Measurements from ENCODE around the gene LMOD2. TPM values are rescaled to one million over a fixed set of nuclear protein-coding genes. Genes with fewer than 3 reads are reported as not detected.

LMOD2 gene
- polyA plus RNA-seq, 2 of the 4 experiments (the other 2 are of a cell fraction): not detected

- FAIRE-seq: no peak
- no peak overlapping the region for H3K27ac ChIP-seq
- peak; percentile 66 to 88 for ATAC-seq
- ChIA-PET CTCF (interaction anchor here (0.6 to 2.0 kb wide), 19 partner anchors 9 to 219 kb away, joined by 3 to 23 read pairs (median 4); no protein-coding TSS in a partner anchor), POLR2A (interaction anchor here (0.6 to 1.0 kb wide), 2 partner anchors 66 to 190 kb away, joined by 3 read pairs; partner anchors contain the start of gene WASL)
- H3K4me2 ChIP-seq: no peak overlapping the region
- 89% methylated on average over 1 of the region's 1 CpG for WGBS (ENCODE audit: missing lambda C conversion rate)
- no peaks in the 10 kb centered on the region for H3K4me1 ChIP-seq
- no peaks in the 10 kb centered on the region for H3K9me3 ChIP-seq
- peak; percentile 19 to 62 for DNase-seq (ENCODE audit: low read depth in 1 of 2, low spot score in 1 of 2)
- peak; percentile 69 for TF ChIP-seq SMC3 (IDR thresholded peaks at IDR 0.05)
- no peak for TF ChIP-seq NPAS2 (CRISPR knock-in tag; IDR thresholded peaks at IDR 0.05; ENCODE audit: borderline replicate concordance)
- TF ChIP-seq JUN (IDR thresholded peaks at IDR 0.05): no peak
- no peak for TF ChIP-seq EP300 (IDR thresholded peaks at IDR 0.05)
- no peak for TF ChIP-seq NFE2L2 (conservative IDR thresholded peaks at IDR 0.05; ENCODE audit: low read length)
- TF ChIP-seq MAZ (IDR thresholded peaks at IDR 0.05; ENCODE audit: borderline replicate concordance, low read depth, low read length): no peak
- TF ChIP-seq KDM1A (IDR thresholded peaks at IDR 0.05; ENCODE audit: low read depth): no peak
- TF ChIP-seq CTCF (IDR thresholded peaks at IDR 0.05): peak; percentile 80
- TF ChIP-seq MAFK (IDR thresholded peaks at IDR 0.05; ENCODE audit: partially characterized antibody): no peak
- no peak for TF ChIP-seq BCL3 (IDR thresholded peaks at IDR 0.05)
- TF ChIP-seq GATA3 (IDR thresholded peaks at IDR 0.05; ENCODE audit: borderline replicate concordance): no peak
- TF ChIP-seq HDAC2 (IDR thresholded peaks at IDR 0.05): no peak
- TF ChIP-seq JUNB (IDR thresholded peaks at IDR 0.05): no peak
- no peak for TF ChIP-seq CBX8 (IDR thresholded peaks at IDR 0.05)
- no peak for TF ChIP-seq HOXB5 (CRISPR knock-in tag; IDR thresholded peaks at IDR 0.05)
- TF ChIP-seq RAD21 (conservative IDR thresholded peaks at IDR 0.05 in 1 of 2, IDR thresholded peaks at IDR 0.05 in 1 of 2): peak; percentile 73 to 83
- TF ChIP-seq PHF8 (IDR thresholded peaks at IDR 0.05; ENCODE audit: borderline replicate concordance, low read depth): no peak
- TF ChIP-seq KDM5A (IDR thresholded peaks at IDR 0.05): no peak
- no peak for TF ChIP-seq RCOR1 (IDR thresholded peaks at IDR 0.05; ENCODE audit: low read depth, low read length)
- no peak for TF ChIP-seq BHLHE40 (IDR thresholded peaks at IDR 0.05; ENCODE audit: low read depth, low read length)
- TF ChIP-seq ZFP36 (IDR thresholded peaks at IDR 0.05; ENCODE audit: borderline replicate concordance, partially characterized antibody): no peak
- no peak overlapping the region for H3K4me3 ChIP-seq
These were observed 27.0 kb downstream of the LMOD2 start for GRCh38 chr7:123682690-123683089.

- no peak for ATAC-seq
- POLR2A ChIA-PET: no interaction called here
These were observed 31.5 kb downstream of the LMOD2 start for GRCh38 chr7:123687161-123687560.

GRCh38 chr7:123687727-123688126 lies 32.1 kb downstream of the LMOD2 start:
- ATAC-seq (no peak), FAIRE-seq (no peak), DNase-seq (ENCODE audit: low read depth in 1 of 2, low spot score in 1 of 2) (no peak)
- TF ChIP-seq RFX5 (IDR thresholded peaks at IDR 0.05) (no peak), FOXS1 (CRISPR knock-in tag; IDR thresholded peaks at IDR 0.05) (no peak), ATOH8 (CRISPR knock-in tag; IDR thresholded peaks at IDR 0.05; ENCODE audit: low read depth) (no peak), CBX8 (IDR thresholded peaks at IDR 0.05) (no peak), CTCF (IDR thresholded peaks at IDR 0.05) (no peak), RARB (CRISPR knock-in tag; IDR thresholded peaks at IDR 0.05) (no peak), ZSCAN20 (CRISPR knock-in tag; IDR thresholded peaks at IDR 0.05) (no peak), RAD21 (conservative IDR thresholded peaks at IDR 0.05 in 1 of 2, IDR thresholded peaks at IDR 0.05 in 1 of 2) (no peak), POLR2AphosphoS2 (conservative IDR thresholded peaks at IDR 0.05; ENCODE audit: low read length) (no peak), EHMT2 (IDR thresholded peaks at IDR 0.05; ENCODE audit: low read depth) (no peak), GATA3 (IDR thresholded peaks at IDR 0.05; ENCODE audit: borderline replicate concordance) (no peak), JUN (IDR thresholded peaks at IDR 0.05) (no peak), EP300 (IDR thresholded peaks at IDR 0.05) (no peak)
- ChIA-PET CTCF (interaction anchor here (0.7 to 2.6 kb wide), 3 partner anchors 62 to 185 kb away, joined by 3 to 7 read pairs (median 4); no protein-coding TSS in a partner anchor), POLR2A (no interaction called here)
- H3K27ac ChIP-seq: no peak overlapping the region
- no peak overlapping the region for H3K4me3 ChIP-seq
- no peak overlapping the region for H3K4me2 ChIP-seq
- H3K4me1 ChIP-seq: no peaks in the 10 kb centered on the region
- WGBS (ENCODE audit: missing lambda C conversion rate): 83% methylated on average over 1 of the region's 1 CpG
- H3K9me3 ChIP-seq: no peaks in the 10 kb centered on the region

More at GRCh38 chr7:123687161-123687560, 31.5 kb downstream of the LMOD2 start:
- DNase-seq (ENCODE audit: low read depth in 1 of 2, low spot score in 1 of 2) (no peak), FAIRE-seq (no peak)
- 94% methylated on average over 2 of the region's 2 CpGs for WGBS (ENCODE audit: missing lambda C conversion rate)
- Histone ChIP-seq H3K4me2 (no peak overlapping the region), H3K4me1 (no peaks in the 10 kb centered on the region), H3K9me3 (no peaks in the 10 kb centered on the region), H3K27ac (no peak overlapping the region), H3K4me3 (no peak overlapping the region)
- CTCF ChIA-PET: interaction anchor here (1.3 to 1.5 kb wide), 3 partner anchors 112 to 185 kb away, joined by 3 to 6 read pairs (median 4); no protein-coding TSS in a partner anchor
- TF ChIP-seq ESRRA (IDR thresholded peaks at IDR 0.05; ENCODE audit: borderline replicate concordance, low read length): no peak
- TF ChIP-seq CEBPB (IDR thresholded peaks at IDR 0.05): no peak

Measured in A549 (cell line).